Renal cortex interstitium (tissue), 11 donors: ENCODE data around the gene RETREG1. TPM values are rescaled to one million over a fixed set of nuclear protein-coding genes. Genes with fewer than 3 reads are reported as not detected.
A peak's percentile ranks its signal among the peaks of the same experiment; 100 is the strongest.
"Not testable (repeated sequence)": the region's sequence is repeated elsewhere in the genome, so short reads cannot be mapped to it uniquely, and the experiment has no call there.

Experiments
- DNase-seq, 11 donors: peaks; one replicate each; pipeline ENCODE4 v3.0.0-alpha.2; 2013; ENCODE audit warnings: low read depth in 9 of 11, low spot score in 4 of 11; ENCODE audit errors: extremely low read depth in 1 of 11
- polyA plus RNA-seq, 3 donors: library from polyadenylated mRNA; unstranded; fragments of 120-200 nt; gene quantifications; one replicate each; pipeline ENCODE4 v1.2.1, GENCODE V29; 2013; ENCODE audit not compliant: insufficient read length in 3 of 3

RETREG1 gene
- polyA plus RNA-seq, 3 donors, result 33.4 to 50.5 (median 39.0) TPM

DNA sequence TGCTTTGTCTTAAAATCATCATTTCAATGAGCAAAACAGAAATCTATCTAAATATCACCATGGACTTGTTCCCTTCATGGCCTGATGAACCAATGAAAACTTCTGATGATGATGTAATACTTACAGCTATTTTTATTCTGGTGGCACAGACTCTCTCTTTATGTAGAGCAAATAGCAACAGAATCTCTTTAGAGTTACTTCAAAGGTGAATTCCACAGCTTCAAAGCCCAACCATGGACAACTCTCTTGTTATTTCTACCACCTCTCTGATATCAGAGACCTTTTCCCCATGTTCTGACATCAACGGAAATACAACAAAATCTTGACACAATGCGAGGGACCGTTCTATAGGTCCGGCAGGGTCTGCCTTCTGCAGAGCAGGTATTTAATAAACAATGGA is 70.1 kb downstream of the RETREG1 start:
- no peak for DNase-seq

DNA sequence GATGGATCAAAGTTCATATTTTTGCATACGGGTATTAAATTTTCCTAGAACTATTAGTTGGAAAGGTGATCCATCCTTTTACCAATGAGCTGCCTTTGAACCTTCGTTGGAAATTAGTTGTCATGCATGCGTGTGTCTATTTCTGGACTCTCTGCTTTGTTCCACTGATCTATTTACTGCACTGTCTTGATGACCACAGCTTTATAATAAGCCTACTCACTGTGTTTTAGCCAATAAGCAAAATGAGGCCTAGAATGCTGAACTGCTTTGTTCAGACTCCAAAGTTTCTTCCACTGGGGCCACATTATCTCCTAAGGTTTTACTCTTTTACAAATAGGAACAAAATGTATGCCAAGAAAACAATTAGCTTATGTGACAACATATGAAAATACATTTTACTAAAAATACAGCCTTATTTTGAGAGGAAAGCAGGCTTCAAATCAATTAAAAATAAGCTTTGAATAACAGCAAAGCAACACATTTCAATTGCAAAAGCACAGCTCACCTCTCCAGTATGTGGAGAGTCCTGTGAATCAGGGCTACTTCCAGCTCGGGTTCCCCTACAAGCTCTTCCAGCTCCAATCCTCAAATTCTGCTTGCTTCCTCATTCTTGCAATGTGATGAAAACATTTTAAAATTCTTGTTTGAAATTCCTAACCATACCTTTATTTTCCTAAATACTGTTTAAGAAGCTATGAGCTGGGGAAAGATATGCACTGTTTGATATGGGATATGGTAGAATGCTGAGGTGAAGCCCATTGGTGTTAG is 72.0 kb downstream of the RETREG1 start:
- DNase-seq, result no peak

DNA sequence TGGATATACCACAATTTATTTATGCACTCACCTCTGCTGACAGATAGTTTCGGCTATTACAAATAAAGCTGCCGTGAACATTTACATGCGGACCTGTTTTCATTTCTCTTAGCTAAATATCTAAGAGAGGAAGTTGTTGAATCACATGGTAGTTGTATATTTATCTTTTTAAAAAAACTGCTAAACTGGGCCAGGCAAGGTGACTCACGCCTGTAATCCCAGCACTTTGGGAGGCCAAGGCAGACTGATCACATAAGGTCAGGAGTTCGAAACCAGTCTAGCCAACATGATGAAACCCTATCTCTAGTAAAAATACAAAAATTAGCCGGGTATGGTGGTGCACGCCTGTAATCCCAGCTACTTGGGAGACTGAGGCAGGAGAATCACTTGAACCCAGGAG is 73.6 kb downstream of the RETREG1 start:
- not testable (repeated sequence) for DNase-seq

DNA sequence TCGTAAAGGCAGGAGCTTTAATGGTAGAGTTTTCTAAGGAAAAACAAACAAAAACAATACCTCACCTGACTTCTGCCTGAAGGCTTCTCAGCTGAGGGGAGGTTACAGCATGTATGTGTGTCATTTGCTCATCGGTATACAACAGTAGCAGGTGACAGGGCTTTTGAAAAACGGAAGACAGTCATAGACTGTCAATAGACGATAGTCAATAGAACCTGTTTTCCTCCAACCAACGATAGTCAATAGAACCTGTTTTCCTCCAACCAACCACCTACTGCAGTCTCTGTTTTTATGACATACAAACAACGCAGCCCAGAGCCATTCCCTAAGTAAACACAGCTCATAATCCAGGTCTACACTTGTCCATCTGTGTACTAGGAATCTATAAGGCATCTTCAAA is 74.6 kb downstream of the RETREG1 start:
- no peak for DNase-seq

DNA sequence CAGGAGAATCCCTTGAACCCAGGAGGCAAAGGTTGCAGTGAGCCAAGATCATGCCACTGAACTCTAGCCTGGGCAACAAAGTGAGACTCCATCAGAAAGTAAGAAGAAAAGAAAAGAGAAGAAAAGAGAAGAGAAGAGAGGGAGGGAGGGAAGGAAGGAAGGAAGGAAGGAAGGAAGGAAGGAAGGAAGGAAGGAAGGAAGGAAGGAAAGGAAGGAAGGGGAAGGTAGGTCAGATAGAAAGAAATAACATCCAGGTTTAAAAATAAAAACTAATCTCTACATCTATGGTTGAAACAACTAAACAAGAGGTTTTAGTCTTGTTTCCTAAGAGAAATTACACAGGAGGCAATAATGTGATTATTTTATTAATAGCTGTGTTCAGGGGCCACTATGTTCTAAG is 75.2 kb downstream of the RETREG1 start:
- not testable (repeated sequence) for DNase-seq

DNA sequence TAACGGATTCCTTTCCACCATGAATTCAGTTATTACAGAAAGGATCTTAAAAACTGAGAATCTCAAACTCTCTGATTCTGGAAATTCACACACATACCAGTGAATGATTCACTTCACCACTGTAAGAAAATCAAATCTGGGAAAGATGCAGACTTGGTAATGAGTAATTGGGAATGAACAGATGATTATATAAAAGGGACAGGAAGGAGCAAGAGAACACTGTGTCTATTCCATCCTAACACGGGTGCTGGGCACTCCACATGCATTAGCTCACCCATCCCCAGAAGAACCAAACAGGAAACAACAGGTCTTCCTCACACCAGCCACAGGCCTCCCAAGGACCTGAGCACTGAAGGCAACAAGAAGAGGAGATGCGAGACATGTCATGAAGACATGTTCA is 76.4 kb downstream of the RETREG1 start:
- DNase-seq, result no peak

DNA sequence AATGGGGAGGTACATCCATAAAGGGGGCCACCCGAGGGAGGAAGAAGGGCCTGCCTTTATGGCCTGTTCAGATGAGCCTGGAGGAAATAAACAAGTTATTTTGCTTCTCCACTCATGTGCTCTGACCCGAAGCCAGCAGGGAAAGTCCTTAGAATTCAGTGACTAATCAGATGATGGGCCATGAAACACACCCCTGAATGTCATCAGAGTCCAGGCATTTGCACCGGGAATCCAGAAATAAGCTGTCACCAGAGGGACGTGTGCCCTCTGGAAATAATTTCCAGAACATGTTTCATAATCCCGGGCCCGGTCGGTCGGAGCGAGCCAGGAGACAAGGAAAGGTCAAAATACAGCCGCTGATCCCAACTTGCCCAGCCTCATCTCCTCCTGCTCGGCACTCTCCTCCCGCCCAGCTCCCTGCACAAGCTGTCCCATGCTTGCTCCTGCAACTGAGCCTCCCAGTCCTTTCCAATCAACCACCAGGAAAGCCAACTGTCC is 77.6 kb downstream of the RETREG1 start:
- DNase-seq, result peak in 10 of 11 donors; percentile 6 to 56 (median 20)

DNA sequence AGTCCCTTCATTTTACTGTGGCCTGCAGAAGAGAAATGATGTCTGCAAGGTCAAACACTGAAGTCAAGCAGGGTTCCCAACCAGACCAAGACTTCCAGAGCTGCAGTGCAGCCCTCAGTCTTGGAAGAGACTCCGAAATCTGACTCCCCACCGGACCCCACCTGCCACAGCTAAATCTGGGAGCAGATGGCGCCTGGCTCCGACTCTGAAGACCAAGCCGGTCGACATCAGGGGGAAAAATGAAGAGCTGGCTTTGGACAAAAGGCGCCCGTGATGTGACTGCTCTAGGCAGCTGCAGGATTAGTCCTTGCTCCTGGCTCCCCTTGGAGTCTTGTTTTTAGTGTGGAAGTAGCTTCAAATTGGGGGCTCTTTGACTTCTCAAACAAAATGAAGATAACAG is 78.8 kb downstream of the RETREG1 start:
- DNase-seq, result no peak

DNA sequence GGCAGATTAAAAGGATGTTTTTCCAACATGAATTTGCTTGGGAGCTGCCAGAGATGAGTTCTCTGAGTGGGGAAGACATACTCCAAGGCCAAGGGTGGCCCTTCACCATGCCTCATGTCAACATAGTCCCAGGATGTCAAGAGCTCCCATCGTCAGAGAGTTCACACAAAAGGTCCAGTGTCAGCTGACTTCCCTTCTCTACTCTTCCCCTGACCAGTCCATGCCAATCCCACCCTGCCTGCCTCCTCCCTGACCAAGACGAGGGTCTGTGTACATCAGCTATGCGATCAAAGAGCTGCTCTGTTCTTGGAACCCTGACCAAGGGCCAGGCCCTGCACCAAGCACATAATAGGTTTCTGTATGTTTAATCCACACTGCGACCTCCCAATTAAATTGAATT is 80.0 kb downstream of the RETREG1 start:
- no peak for DNase-seq

DNA sequence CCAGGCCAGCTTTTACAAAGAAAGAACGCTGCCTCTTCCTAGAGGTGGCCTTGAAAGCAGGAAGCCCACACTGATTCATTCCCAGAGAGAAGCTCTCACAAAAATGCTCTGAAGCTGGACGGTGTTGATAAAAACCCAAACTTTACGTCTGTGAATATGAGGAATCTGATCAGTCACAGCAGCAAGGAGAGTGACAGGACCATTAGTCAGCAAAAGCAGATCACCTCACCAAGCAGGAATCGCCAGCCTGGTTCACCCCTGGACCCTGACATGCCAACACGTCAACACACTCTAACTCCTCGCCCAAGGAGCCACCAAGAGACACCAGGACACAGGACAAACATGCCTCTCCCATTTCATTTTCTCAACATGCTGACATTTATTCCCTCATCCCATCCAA is 80.6 kb downstream of the RETREG1 start:
- DNase-seq, result no peak

DNA sequence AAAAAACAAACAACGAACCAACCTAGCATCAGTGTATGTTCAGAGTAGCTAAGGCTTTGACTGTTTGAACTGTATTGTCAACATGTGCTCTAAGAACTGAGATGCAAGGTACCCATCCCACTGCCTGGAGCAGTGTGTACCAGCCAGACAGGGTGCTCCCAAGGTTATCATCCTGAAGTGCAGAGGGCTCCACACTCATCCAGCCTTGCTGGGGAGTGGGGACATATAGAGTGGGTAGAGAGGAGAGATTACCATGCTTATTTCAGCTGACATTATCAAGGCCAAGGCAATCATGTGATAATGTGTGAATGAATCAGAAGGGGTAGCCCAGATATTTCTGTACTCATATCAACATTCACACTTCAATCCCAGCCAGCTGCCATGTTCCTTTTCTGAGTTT is 82.5 kb downstream of the RETREG1 start:
- no peak for DNase-seq

DNA sequence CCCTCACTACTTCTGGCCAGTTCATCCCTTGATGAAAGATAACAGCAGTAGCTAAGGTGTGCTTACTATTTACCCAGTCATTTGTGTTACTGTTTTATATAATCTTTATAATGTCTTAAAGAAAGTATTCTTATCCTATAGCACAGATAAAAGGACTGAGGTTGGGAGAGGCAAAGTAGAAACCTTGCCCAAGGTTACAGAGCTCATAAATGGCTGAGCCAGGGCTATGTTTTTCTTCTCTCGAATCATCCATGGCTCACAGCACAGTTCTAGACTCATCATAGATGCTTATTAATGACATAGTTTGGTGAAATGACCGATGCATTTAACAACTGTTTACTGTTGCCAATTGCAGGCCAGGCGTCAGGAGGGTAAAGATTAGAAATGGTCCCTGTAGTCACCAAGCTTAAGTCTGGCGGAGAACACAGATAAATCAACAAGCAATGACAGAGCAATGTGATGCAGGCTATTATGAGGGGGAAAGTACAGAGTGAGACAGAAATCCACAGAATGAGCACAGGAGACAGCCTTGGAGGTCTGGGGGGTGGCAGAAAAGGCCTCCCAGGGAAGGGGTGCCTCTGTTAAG is 85.6 kb downstream of the RETREG1 start:
- no peak for DNase-seq

DNA sequence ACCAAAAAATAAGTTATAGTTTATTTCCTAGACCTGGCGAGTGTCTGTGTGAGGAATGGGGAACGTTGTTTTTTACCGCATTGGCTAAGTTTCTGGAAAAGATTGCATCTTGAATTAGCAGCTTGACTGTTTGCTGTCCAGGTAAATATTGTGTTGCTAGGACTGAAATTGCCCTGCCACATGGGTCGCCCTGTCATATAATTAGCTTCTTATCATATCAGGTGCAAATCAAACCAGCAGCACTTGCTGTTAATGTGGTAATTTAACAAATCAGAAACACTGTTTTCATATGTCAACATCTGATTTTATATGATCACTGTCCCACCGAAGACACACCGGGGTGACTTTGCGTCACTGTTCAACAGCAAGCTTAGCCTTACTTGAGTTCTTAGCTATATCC is 87.5 kb downstream of the RETREG1 start:
- no peak for DNase-seq

DNA sequence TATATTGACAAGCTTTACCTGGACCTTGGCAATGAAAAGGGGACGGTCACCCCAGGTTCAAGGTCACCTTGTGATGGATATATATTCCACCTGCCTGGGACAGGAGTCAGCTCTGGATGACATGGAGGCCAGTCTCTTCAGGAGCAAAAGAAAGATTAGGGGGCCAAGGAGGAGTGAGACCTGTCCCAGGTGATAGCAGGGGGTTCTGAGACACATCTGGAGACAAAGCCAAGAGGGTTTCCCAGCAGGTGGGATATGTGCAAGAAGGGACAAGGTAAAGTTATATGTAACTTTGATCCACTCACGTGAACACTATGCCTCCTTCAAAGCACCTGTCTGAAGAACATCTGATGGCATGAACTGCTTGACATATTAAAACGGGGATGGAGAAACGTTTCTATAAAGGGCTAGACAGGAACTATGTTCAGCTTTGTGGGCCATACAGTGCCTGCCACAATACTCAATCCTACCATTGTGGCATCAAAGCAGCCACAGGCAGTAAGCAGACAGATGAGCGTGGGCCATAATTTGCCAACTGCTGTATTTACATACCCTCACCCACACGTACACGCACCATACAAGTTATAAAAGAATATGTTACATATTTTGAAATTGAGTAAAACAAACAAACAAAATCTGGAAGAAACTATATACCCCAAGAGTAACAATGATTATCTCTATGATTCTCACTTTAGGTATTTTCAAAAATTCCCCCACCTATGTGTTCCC is 88.3 kb downstream of the RETREG1 start:
- DNase-seq, result no peak

DNA sequence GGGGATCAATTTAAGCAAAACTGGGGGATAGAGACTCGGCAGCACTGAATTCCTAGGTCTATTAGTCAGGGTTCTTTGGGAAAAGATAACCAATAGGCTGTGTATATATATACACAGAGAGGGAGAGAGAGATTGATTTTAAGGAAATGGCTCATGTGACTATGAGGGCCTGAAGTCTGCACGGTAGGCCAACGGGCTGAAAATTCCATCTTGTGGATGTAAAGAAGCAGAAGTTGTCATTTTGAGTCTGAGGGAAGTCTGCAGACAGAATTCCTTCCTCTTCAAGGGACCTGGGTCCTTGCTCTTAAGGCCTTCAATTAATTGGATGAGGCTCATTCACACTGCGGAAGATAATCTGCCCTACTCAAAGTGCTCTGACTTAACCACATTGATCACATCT is 91.1 kb downstream of the RETREG1 start:
- DNase-seq, result no peak

DNA sequence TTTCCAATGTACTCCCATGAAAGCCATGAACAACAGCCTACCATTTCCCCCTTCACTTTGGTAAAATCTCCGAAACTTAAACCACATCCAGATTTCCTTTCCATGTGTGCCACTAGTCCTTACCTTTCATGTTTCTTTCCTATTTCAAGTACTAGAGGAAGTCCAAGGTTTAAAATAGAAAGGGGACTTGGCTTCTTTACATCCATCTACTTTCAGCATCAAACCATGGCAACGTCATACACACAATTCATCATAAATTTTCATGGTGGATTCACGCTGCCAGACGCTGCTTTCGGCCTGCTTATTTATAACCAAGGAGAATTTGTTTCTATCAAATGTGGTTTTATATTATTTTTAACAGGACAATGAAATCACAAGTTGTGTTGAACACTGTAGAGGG is 92.5 kb downstream of the RETREG1 start:
- no peak for DNase-seq

DNA sequence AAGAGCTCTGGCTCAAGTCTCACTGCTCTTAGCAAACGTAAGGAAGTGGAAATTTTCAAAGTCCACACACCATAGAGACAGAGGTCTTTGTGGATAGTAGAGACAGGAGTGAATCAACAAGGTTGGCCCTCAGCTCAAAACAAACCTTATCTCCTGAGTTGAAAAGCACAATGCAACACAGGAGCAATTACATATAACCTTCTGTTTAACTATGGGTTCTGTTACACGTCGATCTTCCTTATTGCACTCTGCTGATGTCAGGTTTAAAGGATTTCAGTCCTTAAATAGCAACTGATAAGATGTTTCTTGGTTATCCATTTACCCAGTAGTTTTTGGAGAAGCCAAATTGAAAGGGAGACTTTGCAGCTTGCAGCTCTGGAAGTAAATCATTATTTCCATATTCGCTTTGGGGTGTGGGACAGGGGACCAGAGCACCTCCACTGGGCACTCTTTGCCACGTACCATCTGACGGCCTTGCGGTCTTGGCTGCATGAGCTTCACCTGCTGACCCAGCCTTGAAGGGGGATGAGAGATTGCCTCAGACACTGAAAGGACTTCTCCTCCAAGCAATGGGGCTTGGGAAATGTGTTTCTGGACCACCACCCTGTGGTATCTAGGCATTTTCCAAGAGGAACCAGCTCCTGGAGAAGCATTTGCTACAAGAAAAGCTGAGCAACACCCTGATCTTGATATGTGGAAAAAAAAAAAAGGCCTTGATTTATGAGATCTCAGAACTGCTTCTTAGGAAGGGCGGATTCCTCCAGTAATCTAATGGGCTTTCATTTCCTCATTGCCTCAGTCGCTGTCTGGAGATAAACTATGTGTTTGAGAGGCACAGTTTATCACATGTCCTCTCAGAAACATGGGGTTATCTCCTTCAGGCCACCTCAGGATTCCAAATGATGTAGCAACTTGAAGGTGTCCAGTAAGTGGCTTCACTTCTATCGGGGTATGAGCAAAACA is 95.0 kb downstream of the RETREG1 start:
- no peak for DNase-seq

DNA sequence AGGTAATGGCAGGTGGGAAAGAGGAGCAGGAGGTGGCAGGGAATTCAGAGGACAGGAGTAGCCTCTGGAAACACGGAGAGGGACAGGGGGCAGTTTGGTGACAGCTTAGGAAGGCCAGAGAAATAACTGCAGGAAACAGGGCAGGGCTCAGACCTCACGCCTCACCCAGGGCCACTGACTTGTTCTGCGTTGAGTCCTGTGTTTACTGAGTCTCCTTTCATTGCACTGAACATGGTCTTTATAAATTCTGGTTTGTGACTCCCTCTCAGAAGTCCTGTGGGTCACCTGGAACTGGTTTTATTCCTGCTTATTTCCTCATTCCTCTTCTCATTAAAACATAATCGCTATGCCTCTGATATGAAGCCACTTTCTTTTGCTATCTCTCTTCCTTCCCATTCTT is 96.0 kb downstream of the RETREG1 start:
- DNase-seq, result no peak

DNA sequence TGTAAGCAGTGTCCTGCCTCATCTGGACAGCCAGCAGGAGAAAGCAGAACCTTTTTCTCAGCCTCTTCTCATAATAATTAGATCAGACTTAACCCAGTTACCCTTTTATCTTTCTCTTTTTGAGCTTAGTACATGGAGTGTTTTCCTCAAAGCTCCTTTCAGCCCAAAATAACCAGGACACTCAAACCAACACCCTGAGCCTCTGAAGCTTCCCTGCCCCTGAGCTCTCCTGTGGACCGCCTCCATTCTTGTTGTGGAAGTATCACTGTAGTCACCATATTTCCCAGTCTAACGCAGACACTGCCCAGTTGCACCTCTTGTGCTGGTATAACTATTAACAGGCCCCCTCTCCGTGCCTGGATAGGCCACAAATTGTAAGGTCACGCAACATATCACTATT is 97.4 kb downstream of the RETREG1 start:
- no peak for DNase-seq
